Measurements from ENCODE around the gene GATA6. TPM values are rescaled to one million over a fixed set of nuclear protein-coding genes. Genes with fewer than 3 reads are reported as not detected.

Gene GATA6
- total RNA-seq, 4 donors from 2014 or later = 49.7 to 223 (median 65.7) TPM

GRCh38 chr18:22189449-22190166 is 20.2 kb downstream of the GATA6 start:
- 49 to 64% methylated on average over 10 to 11 of the region's 11 CpGs for WGBS, 2 donors (ENCODE audit: low coverage in 1 of 2)
- DNase-seq = no peak
- Histone ChIP-seq H3K27me3 (no peaks in the 10 kb centered on the region), H3K4me3 (no peak overlapping the region), H3K4me1 (peaks cover 3 to 72% (median 60%) of the 10 kb centered on the region in 4 donors), H3K9me3 (no peaks in the 10 kb centered on the region), H3K36me3 (no peaks in the 10 kb centered on the region), H3K27ac (peak overlapping the region; percentile 77 to 82 (median 80))
- TF ChIP-seq CTCF (IDR thresholded peaks at IDR 0.05) (no peak), POLR2A (IDR thresholded peaks at IDR 0.05) (no peak), EP300 (IDR thresholded peaks at IDR 0.05; ENCODE audit: low read depth) (no peak), POLR2AphosphoS5 (IDR thresholded peaks at IDR 0.05) (no peak)
- intact Hi-C loops (cut with DNase I; ENCODE audit: low total_unique reads) = no loop called here
- in situ Hi-C loops (cut with MboI; ENCODE audit: low pct_ligation_motif_present in 1 of 4, low pct_unique_long_range_greater_than_20kb in 1 of 4, low sequenced_read_pairs in 3 of 4) = loop anchor here in 1 of 4 donors (10.0 kb wide), 1 partner anchor 375 kb away; no protein-coding TSS in a partner anchor

- Histone ChIP-seq H3K4me3 (no peak overlapping the region), H3K27me3 (no peaks in the 10 kb centered on the region), H3K9me3 (no peaks in the 10 kb centered on the region), H3K36me3 (no peaks in the 10 kb centered on the region), H3K27ac (peak overlapping the region; percentile 77 to 82 (median 80)), H3K4me1 (peaks cover 6 to 72% (median 55%) of the 10 kb centered on the region in 4 donors)
- in situ Hi-C loops (cut with MboI; ENCODE audit: low pct_ligation_motif_present in 1 of 4, low pct_unique_long_range_greater_than_20kb in 1 of 4, low sequenced_read_pairs in 3 of 4) = no loop called here
- TF ChIP-seq EP300 (IDR thresholded peaks at IDR 0.05; ENCODE audit: low read depth) = no peak
- TF ChIP-seq CTCF (IDR thresholded peaks at IDR 0.05) = no peak
- no peak for TF ChIP-seq POLR2AphosphoS5 (IDR thresholded peaks at IDR 0.05)
- TF ChIP-seq POLR2A (IDR thresholded peaks at IDR 0.05) = no peak
- no peak for DNase-seq
- intact Hi-C loops (cut with DNase I; ENCODE audit: low total_unique reads) = no loop called here
- WGBS, 2 donors (ENCODE audit: low coverage in 1 of 2) = 52 to 58% methylated on average over 5 of the region's 5 CpGs
These were observed 21.9 kb downstream of the GATA6 start for GRCh38 chr18:22191346-22191695.

GRCh38 chr18:22191923-22192322 is 22.5 kb downstream of the GATA6 start:
- H3K36me3 ChIP-seq = no peaks in the 10 kb centered on the region
- H3K9me3 ChIP-seq = no peaks in the 10 kb centered on the region
- no peak for DNase-seq
- no peak overlapping the region for H3K4me3 ChIP-seq
- in situ Hi-C loops (cut with MboI; ENCODE audit: low pct_ligation_motif_present in 1 of 4, low pct_unique_long_range_greater_than_20kb in 1 of 4, low sequenced_read_pairs in 3 of 4) = no loop called here
- intact Hi-C loops (cut with DNase I; ENCODE audit: low total_unique reads) = no loop called here
- 29% methylated on average over 4 of the region's 4 CpGs; no CpG with 5 or more reads in 1 of the 2 donors for WGBS, 2 donors (ENCODE audit: low coverage in 1 of 2)
- no peak for TF ChIP-seq EP300 (IDR thresholded peaks at IDR 0.05; ENCODE audit: low read depth)
- TF ChIP-seq POLR2A (IDR thresholded peaks at IDR 0.05) = no peak
- TF ChIP-seq CTCF (IDR thresholded peaks at IDR 0.05) = no peak
- TF ChIP-seq POLR2AphosphoS5 (IDR thresholded peaks at IDR 0.05) = no peak
- H3K27ac ChIP-seq = peak overlapping the region; percentile 77 to 82 (median 80)
- H3K4me1 ChIP-seq = peaks cover 6 to 75% (median 54%) of the 10 kb centered on the region in 4 donors
- H3K27me3 ChIP-seq = no peaks in the 10 kb centered on the region

GRCh38 chr18:22193466-22193865 is 24.1 kb downstream of the GATA6 start:
- intact Hi-C loops (cut with DNase I; ENCODE audit: low total_unique reads) (no loop called here), in situ Hi-C loops (cut with MboI; ENCODE audit: low pct_ligation_motif_present in 1 of 4, low pct_unique_long_range_greater_than_20kb in 1 of 4, low sequenced_read_pairs in 3 of 4) (no loop called here)
- no peaks in the 10 kb centered on the region for H3K36me3 ChIP-seq
- H3K9me3 ChIP-seq = no peaks in the 10 kb centered on the region
- no peak overlapping the region for H3K4me3 ChIP-seq
- H3K27me3 ChIP-seq = no peaks in the 10 kb centered on the region
- H3K4me1 ChIP-seq = peaks cover 6 to 78% (median 54%) of the 10 kb centered on the region in 4 donors
- peak overlapping the region; percentile 77 to 82 (median 80) for H3K27ac ChIP-seq
- TF ChIP-seq POLR2AphosphoS5 (IDR thresholded peaks at IDR 0.05) = no peak
- no peak for TF ChIP-seq EP300 (IDR thresholded peaks at IDR 0.05; ENCODE audit: low read depth)
- TF ChIP-seq CTCF (IDR thresholded peaks at IDR 0.05) = no peak
- TF ChIP-seq POLR2A (IDR thresholded peaks at IDR 0.05) = no peak
- WGBS, 2 donors (ENCODE audit: low coverage in 1 of 2) = 33 to 46% methylated on average over 5 to 9 of the region's 9 CpGs
- peak; percentile 33 for DNase-seq
